Ureter (tissue), 1 donor: ENCODE data around the gene ZDHHC16. TPM values are rescaled to one million over a fixed set of nuclear protein-coding genes. Genes with fewer than 3 reads are reported as not detected.
A peak's percentile ranks its signal among the peaks of the same experiment; 100 is the strongest.
"Not testable (repeated sequence)": the region's sequence is repeated elsewhere in the genome, so short reads cannot be mapped to it uniquely, and the experiment has no call there.

Experiments
- DNase-seq: peaks from one replicate; pipeline ENCODE4 v3.0.0-alpha.2; 2020; ENCODE audit warnings: low spot score
- total RNA-seq: library from RNA; stranded (reverse); gene quantifications from one replicate; pipeline ENCODE4 v1.2.4, GENCODE V29; 2023
- donor health status: DM: yes; HTN: yes; CAD: no.

Gene ZDHHC16
- 34.0 TPM for total RNA-seq

DNA sequence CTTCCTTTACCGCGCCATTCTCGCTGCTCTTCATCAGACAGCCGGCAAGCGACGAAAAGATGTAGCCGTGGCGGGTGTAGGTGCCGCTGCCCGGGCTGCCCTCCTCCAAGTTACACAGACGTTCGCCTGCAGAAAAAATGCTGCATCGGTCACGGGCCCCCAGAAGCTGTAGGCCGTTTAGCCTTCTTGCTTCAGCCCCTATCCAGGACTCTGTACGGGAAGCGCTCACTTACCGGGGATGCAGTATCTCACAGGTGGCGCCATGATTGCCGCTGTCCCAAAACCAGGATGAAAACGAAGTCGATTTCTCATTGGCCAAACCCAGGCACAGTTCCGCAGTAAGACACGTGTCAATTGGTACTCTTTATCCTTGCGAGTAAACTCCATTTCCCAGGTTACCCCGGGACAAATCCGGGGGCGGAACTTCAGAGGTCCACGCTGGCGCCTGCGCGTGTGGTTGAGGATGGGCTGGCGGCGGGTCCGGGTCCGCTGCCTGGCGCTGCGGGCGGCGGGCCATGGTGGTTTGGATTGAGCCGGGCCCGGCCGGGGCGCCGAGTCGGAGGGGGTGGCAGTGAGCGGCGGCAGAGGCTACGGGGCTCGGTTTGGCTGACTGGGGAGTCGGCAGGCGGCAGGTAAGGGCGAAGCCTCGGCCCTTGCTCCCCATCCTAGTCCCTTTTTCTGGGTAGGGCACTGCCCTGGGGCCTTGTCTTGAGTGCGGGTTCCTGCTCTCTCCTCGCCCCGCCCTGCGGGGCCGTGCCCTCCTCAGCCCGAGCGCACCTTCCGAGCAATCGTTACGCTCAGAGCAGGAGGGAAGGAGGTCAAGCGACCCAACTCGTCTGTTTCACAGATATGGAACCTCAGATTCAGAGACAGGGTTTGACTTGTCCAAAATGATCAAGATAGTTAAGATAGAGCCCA is at the start of gene ZDHHC16, which contains the start of gene EXOSC1:
TSS of gene ZDHHC16 (plus strand) at position 454 of the 918 bp plus-strand sequence. CDS start 5,501 bp downstream, outside the sequence.
TSS of gene EXOSC1 (minus strand) at position 285 of the 918 bp plus-strand sequence. CDS start at position 264, 21 bp downstream.
- peak; percentile 91 for DNase-seq

DNA sequence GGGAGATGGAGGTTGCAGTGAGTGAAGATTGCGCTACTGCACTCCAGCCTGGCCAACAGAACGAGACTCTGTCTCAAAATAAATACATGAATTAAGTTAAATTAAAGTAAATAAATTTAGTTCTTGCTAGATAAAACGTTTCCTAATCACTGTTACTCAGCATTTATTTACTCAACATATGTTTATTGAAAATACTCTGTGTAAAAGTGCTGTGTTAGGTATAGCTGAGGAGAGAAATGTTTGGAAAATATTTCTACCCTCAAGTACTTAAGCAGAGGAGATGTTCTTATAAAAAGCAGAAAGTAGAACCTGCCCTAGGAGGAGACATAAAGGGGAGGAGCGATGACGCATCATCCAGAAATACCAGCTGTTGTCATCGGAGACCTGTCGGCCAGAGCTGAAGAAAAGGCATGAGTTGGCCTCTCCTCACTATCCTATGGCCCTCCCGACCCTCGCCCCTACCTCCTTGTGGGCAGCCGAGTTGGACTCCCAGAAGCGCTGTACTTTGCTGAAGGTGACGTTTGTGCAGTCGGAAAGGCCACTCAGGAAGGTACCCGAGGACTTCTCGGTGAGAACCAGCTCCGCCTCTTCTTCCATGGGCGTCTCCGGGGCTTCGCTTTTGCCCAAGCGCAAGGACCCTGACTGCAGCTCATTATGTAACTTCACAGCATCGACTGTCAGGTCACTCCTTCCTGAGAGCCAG is 46.0 kb upstream of the ZDHHC16 start:
- no peak for DNase-seq

DNA sequence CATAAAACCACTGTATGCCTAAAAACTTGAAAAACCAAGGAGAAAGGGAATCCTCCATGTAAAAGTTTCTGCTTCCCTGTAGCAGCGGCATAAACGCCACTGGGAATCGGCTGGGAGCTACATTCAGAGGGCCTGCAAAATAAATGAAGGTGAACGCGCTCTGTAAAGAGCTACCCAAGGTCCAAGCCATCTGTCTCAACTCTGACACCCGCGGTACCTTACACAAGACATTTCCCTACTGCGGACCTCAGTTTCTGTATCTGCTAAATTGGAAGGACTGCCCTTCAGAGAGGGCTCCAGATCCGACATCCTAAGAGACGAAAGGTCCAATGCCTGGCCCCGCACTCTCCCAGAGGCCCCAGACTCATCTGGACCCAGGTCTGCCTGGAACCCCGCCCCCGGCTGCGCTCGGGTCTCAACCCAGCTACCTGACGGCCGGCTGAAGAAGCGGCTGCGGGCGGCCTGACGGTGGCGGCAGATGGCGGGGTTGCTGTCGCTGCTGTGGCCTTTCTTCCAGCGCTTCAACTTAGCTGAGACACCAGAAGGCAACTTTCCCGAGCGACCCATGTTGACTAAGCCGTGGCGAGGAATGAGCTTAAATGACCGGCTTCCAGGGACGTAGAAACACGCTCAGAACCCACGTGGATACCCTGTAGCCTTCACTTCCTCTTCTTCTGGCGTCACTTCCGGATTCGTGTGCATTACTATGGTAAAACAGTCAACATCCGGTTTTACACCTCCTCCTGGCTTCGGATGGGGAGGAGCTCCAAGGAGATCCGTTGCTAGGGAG is 45.1 kb upstream of the ZDHHC16 start, which contains the start of gene RRP12:
TSS of gene RRP12 (minus strand) at position 676 of the 790 bp plus-strand sequence. CDS start at position 567, 109 bp downstream.
- DNase-seq, result peak; percentile 91

DNA sequence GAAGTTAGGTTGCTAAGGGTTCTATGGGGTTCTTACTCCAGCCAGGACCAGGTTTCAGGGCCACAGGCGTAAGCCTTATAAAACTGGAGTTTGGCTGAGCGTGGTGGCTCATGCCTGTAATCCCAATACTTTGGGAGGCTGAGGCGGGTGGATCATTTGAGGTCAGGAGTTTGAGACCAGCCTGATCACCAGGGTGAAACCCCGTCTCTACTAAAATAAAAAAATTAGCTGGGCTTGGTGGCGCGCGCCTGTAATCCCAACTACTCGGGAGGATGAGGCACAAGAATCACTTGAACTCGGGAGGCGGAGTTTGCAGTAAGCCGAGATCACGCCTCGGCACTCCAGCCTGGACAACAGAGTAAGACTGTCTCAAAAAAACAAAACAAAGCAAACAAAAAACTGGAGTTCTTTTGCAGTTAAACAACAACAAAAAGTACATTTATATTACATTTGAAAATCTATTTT is 44.5 kb upstream of the ZDHHC16 start:
- no peak for DNase-seq

DNA sequence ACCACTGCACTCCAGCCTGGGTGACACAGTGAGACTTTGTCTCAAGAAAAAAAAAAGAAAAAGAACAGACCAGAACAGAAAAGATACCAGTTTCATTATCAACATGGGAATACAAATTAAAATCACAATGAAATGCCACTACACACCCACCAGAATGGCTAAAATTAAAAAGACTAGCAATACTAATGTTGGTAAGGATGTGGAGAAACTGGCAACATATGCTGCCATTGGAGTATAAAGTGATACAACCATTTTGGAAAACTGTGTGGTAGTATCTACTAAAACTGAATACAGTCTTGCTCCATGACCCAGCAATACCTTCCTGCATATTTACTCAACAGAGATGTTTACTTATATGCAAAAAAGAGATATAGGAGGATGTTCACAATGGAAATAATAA is 41.9 kb upstream of the ZDHHC16 start:
- no peak for DNase-seq

DNA sequence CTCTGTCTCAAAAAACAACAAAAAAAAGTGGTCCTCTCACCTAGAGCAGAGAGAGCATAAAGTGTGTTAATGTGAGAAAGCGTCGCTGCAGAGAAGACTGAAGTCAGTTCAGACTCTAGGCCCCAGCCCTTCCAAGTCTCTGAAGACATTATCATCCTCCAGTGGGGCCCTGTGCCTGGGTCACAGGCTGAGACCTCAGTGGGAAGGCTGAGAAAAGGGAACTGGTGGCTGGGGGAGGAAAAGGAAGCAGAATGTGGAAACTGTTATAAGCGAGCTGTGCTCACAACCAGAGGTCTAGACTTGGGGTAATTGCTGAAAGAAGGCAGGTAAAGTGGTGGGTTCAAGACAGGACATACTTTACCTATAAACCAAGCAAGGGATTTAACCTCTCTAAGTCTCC is 39.9 kb upstream of the ZDHHC16 start:
- no peak for DNase-seq

DNA sequence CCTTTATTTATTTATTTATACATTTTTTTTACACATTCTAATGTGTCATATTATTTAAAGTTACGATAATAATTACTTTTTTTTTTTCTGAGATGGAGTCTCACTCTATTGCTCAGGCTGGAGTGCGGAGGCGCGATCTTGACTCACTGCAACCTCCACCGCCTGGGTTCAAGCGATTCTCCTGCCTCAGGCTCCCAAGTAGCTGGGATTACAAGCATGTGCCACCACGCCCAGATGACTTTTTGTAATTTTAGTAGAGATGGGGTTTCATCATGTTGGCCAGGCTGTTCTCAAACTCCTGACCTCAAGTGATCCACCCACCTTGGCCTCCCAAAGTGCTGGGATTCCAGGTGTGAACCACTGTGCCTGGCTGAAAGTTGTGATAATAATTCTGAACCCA is 39.5 kb upstream of the ZDHHC16 start:
- not testable (repeated sequence) for DNase-seq

DNA sequence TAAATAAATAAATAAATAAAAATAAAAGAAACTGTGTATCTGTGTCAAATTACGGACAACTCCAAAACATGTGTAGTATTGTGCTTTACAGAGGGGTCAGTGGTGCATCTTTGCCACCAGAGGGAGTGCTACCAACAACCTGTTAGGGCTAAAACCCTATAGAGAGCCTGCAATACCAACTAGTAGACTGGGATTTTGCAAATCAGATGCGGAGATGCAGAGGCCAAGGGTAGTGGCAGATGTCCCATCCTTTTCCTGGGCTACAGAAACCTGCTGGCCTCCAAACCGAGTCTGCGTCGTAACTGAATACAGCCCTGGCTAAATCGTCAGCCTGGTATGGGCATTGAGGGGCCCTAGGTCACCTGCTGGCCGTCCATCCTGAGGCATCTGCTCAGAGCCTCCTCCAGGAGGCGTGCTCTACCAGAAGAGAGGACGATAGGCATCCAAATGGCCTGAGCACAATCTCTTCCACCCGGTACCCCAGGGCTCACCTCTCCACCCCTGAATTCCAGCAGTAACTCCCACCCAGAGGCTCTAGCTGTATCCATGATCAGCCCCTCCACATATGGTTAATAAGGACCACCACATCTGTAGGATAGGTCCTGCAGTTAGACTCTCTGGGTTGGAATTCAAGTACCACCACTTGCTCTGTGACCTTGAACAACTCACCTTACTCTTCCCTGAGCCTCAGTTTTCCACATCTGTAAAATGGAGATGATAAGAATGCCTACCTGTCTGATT is 38.6 kb upstream of the ZDHHC16 start:
- DNase-seq, result peak; percentile 63

DNA sequence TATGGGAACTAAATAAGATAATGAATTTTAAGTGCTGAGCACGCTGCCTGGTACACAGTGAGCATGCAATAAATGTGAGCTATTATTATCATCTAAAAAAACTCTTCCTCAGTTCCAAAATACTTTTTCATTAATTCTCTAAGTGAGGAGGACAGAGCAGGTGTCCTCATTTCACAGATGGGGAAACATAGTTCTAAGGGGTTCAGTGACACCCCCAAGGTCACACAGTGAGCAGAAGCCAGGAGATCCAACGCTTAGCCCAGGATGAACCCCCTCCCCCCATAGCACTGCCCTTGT is 38.1 kb upstream of the ZDHHC16 start:
- no peak for DNase-seq

DNA sequence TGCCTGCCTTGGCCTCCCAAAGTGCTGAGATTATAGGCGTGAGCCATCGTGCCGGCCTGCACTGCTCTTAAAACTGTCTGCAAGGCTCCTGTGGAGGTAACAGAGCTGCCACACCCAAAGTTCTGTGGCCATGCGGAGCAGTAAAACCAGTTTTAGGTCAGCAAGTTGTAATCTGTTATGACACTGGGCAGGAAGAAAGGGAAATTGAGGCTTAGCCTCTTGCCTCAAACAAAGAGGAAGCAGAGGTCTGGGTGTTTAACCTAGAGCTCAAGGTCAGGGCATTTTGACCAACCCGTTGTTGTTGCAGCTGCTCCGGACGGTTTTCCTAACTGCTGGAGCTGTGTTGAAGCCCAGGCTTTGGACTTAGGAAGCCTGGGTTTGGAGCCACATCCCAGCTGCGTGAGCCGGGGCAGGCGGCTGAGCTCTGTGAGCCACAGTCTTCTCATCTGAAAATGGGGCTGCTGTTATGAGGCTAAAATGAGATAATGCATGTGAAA is 37.4 kb upstream of the ZDHHC16 start:
- DNase-seq, result peak; percentile 76

DNA sequence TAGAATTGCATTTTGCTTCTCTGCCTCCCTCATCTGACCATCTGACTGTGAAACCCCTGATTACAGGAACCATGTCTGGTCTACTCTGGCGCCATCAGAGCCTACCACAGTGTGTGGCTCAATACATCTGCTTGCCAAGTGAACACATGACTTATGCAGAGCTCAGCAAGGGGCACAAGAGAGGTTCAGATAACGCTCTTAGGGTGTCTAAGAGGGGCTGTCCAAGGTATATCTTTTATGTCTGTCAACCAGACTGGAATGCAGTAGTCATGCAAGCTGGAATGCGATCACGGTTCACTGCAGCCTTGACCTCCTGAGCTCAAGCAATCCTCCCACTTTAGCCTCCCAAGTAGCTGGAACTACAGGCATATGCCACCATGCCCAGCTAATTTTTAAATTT is 34.6 kb upstream of the ZDHHC16 start:
- no peak for DNase-seq

DNA sequence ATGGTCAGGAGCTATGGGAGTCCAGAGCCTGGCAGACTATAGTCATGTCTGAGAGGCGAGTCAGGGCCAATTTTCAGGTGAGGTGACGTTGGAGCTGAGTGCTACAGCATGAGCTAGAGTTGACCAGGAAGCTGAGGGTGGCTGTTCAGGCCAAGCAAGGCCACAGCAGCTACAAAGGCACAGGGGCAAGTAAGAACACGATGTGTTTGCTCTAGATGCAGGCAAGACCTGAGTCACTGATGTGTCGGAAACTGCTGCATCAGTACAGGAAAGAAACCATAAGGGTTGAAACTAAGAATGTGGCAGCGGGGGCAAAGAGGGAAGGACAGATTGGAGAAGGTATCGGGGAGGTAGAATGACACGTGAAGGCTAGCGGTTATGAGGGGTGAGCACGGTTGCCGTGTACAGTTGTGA is 33.1 kb upstream of the ZDHHC16 start:
- peak; percentile 77 for DNase-seq

DNA sequence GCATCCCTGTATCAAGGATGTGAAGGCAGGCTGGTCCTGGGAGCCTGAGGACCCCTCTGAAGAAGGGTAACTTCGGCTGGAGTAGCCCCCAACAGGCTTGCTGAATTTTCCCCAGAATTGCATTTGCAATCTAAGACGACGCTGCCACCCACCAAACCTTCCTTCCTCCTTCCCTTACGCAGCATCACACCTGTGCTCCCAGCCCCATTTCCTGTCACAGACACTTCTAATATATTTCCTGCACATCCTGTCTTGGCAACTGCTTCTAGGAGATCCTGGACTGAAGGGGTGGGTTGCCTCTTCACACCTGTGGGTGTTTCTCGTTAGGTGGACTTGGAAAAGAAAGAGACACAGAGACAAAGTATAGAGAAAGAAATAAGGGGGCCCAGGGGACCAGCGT is 29.4 kb upstream of the ZDHHC16 start:
- no peak for DNase-seq

DNA sequence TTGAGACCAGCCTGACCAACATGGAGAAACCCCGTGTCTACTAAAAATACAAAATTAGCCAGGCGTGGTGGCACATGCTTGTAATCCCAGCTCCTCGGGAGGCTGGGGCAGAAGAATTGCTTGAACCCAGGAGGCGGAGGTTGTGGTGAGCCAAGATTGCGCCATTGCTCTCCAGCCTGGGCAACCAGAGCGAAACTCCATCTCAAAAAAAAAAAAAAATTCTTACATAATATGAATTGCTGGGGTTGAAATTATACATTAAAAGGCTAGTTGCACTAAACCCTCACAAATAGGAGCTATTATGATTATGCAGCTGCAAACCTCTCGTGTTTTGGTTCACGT is 22.2 kb upstream of the ZDHHC16 start:
- not testable (repeated sequence) for DNase-seq

DNA sequence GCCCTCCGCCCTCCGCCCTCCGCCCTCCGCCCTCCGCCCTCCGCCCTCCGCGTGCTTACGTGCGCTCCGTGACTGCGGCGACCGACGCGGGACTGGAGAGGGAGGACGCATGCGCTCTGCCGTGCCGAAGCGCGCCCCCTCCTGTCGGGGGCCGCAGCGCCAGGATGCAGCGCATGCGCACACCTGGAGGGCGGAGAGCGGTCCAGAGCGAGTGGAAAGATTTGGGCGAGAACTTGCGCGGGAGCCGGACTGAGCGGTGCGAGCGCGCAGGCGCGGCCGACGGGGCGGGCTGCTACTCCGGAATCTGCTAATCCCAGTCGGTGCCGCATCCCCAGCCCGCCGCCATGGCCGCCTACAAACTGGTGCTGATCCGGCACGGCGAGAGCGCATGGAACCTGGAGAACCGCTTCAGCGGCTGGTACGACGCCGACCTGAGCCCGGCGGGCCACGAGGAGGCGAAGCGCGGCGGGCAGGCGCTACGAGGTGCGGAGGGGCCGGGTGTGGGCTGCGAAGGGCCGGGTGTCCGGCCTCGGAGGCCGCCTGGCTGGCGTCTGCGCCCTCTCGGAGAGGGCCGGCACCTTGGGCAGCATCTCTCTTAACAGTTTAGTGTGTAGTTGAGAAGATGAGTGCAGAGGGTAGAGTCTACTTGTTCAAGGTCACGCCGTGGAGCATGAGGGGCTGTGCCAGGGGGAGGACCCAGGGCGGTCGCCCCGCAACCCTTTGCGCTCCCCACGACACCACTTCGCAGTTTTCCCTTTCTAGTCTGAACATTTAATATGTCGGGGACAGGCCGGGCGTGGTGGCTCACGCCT is 19.8 kb upstream of the ZDHHC16 start, which contains the start of gene PGAM1:
TSS of gene PGAM1 (plus strand) at position 228 of the 812 bp plus-strand sequence. CDS start at position 345, 117 bp downstream.
- peak; percentile 96 for DNase-seq

DNA sequence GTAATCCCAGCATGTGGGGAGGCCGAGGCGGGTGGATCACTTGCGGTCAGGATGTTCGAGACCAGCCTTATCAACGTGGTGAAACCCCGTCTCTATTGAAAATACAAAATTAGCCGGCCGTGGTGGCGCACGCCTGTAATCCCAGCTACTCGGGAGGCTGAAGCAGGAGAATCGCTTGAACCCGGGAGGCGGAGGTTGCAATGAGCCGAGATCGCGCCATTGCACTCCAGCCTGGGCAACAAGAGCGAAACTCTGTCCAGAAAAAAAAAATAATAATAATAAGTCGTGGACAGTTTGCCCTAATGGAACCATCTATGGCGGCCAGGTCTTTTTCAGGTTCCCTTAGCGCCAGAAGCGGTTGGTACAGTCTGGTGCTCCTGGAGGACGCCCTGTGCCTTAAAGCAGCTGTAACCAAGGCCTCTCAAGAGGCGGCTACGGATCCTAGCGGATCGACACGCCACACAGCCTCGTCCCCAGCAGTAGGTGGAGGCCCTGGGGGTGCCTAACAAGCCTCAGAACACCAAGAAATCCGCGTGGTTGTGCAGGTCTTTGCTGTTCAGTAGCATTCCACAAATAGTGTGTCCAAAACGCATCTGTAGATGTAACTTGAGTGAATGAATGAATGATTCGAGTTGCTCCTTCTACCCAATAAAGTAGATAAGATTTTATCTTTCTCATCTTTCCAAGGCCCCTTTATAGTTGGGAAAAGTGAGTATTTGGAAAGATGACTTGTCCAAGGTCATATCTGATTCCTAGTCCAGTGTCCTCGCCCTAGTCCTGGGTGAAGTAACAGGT is 19.0 kb upstream of the ZDHHC16 start:
- DNase-seq, result no peak

DNA sequence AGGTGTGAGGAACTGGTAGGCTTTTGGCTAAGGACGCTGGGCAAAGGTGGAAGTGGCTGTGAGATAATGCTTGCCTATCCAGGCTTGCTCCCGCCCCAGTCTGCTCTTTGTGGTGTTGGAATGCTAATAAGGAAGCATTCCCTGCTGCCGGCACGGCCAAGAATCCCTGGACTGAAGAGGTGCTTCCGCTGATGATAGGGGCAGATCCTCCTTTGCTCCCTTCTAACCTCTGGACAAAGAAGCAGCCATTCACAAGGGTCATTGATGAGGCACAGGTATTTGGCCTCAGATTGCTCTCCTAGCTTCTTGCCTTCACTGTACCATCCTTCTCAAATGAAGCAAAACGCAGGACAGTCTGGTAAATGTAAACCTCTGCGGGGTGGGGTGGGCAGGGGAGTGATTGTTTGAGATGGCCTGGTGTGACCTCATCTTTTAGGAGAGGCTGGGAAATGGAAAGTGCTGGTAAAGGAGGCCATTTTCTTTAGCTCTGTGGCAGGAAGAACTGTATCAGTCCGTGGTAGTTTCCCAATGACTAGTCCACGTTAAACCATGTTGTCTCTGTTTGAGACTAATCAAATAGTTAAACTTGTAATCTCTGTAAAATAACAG is 18.3 kb upstream of the ZDHHC16 start:
- no peak for DNase-seq

DNA sequence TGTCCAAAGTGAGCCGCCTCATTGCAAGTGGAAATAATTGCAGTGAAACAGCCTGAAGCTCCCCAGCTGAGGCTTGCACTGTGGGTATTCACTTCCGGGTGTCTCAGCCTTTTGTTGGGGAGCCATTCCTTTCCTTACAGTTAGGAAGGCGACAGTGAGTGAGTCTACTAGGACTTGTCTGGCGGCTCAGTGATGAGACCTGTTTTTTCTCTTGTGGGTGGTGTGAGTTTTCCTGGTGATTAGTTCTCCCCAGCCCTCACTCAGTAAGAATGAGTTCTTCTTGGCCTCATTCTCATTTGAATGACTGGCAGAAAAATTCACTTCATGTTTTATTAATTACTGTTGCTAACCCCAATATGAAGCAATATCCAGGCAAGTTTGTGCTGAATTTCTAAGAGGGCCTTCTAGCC is 17.4 kb upstream of the ZDHHC16 start:
- no peak for DNase-seq

DNA sequence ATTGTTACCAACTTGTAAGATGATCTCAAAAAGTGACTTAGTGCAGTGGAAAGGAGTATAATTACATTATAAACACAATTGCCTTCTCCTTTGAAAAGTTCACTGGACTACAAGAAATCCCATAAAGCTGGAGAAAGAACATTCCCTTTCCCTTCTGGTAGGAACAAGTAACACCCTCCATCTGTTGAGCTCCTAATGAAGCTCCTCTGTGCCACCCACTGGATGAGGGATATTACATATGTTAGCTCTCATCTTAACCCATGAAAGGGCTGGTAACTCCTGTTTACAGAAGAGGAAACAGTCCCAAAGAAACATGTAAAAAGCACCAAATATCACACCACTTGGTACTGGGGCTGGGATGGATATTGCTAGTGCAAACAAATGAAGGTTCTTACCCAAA is 11.9 kb upstream of the ZDHHC16 start:
- no peak for DNase-seq
